NT2/D1 (cell line): ENCODE data around the gene KCNJ4.
A peak's percentile ranks its signal among the peaks of the same experiment; 100 is the strongest.

ENCODE experiments used
- DNase-seq: peaks from one replicate; pipeline ENCODE4 v3.0.0-alpha.2; 2011; ENCODE audit warnings: low read depth, low spot score
- H3K27me3 ChIP-seq: 2 replicates; pipeline ENCODE4 v1.6.0; 2011; ENCODE audit warnings: mild to moderate bottlenecking; ENCODE audit not compliant: insufficient read length, insufficient read depth
- H3K36me3 ChIP-seq: 2 replicates; pipeline ENCODE4 v1.6.1; 2011; ENCODE audit warnings: mild to moderate bottlenecking, low read length, mixed read lengths; ENCODE audit not compliant: insufficient read depth, insufficient read length
- H3K4me1 ChIP-seq: 2 replicates; pipeline ENCODE4 v1.5.1; 2011; ENCODE audit not compliant: insufficient read depth, insufficient read length
- H3K4me3 ChIP-seq: 2 replicates; pipeline ENCODE4 v1.5.1; 2011; ENCODE audit warnings: low read depth; ENCODE audit not compliant: insufficient read length
- H3K9ac ChIP-seq: 2 replicates; pipeline ENCODE4 v1.6.0; 2011; ENCODE audit warnings: low read depth; ENCODE audit not compliant: insufficient read length
- H3K9me3 ChIP-seq: 2 replicates; pipeline ENCODE4 v1.5.1; 2011; ENCODE audit warnings: mild to moderate bottlenecking, low read length; ENCODE audit not compliant: insufficient read depth
- SUZ12 ChIP-seq: IDR thresholded peaks from 2 replicates; pipeline ENCODE4 v1.6.1; 2011; ENCODE audit not compliant: insufficient read length, insufficient read depth; ENCODE audit errors: extremely low read depth
- YY1 ChIP-seq: IDR thresholded peaks from 2 replicates; pipeline ENCODE4 v1.6.1; 2011; ENCODE audit not compliant: insufficient read length, insufficient read depth
- ZNF274 ChIP-seq: IDR thresholded peaks from 2 replicates; pipeline ENCODE4 v1.6.1; 2011; ENCODE audit warnings: mild to moderate bottlenecking, low read depth, low read length

Gene KCNJ4

GRCh38 chr22:38455076-38455529 is at the start of gene KCNJ4:
KCNJ4 (minus strand) TSS chr22:38455199; CDS start chr22:38428132, 27,067 bp downstream.
- no peaks in the 10 kb centered on the region for H3K9me3 ChIP-seq
- DNase-seq: no peak
- peak within 1 kb of the TSS; percentile 50 for H3K9ac ChIP-seq
- peaks cover 20% of the 10 kb centered on the region for H3K4me1 ChIP-seq
- peak within 1 kb of the TSS; percentile 36 for H3K4me3 ChIP-seq
- no peaks in the 10 kb centered on the region for H3K36me3 ChIP-seq
- no peak for TF ChIP-seq ZNF274
- no peak for TF ChIP-seq SUZ12
- TF ChIP-seq YY1: no peak
- peaks cover 70% of the 10 kb centered on the region for H3K27me3 ChIP-seq

GRCh38 chr22:38503021-38503420 is 48.0 kb upstream of the KCNJ4 start:
- Histone ChIP-seq H3K9me3 (no peaks in the 10 kb centered on the region), H3K9ac (no peak overlapping the region), H3K36me3 (peaks cover 70% of the 10 kb centered on the region), H3K27me3 (no peaks in the 10 kb centered on the region), H3K4me3 (no peak overlapping the region), H3K4me1 (no peaks in the 10 kb centered on the region)
- no peak for DNase-seq
- TF ChIP-seq ZNF274 (no peak), SUZ12 (no peak), YY1 (no peak)

- Histone ChIP-seq H3K36me3 (peaks cover 79% of the 10 kb centered on the region), H3K4me1 (no peaks in the 10 kb centered on the region), H3K9me3 (no peaks in the 10 kb centered on the region), H3K9ac (no peak overlapping the region), H3K27me3 (no peaks in the 10 kb centered on the region), H3K4me3 (no peak overlapping the region)
- no peak for DNase-seq
- TF ChIP-seq YY1 (no peak), ZNF274 (no peak), SUZ12 (no peak)
These were observed 47.0 kb upstream of the KCNJ4 start for GRCh38 chr22:38501797-38502672.

- Histone ChIP-seq H3K9ac (no peak overlapping the region), H3K27me3 (no peaks in the 10 kb centered on the region), H3K9me3 (no peaks in the 10 kb centered on the region), H3K4me3 (no peak overlapping the region), H3K36me3 (peaks cover 94% of the 10 kb centered on the region), H3K4me1 (no peaks in the 10 kb centered on the region)
- DNase-seq: no peak
- TF ChIP-seq YY1: no peak
- no peak for TF ChIP-seq ZNF274
- no peak for TF ChIP-seq SUZ12
These were observed 42.9 kb upstream of the KCNJ4 start for GRCh38 chr22:38497869-38498268.

GRCh38 chr22:38494939-38495338 is 39.9 kb upstream of the KCNJ4 start:
- no peaks in the 10 kb centered on the region for H3K27me3 ChIP-seq
- H3K4me1 ChIP-seq: peaks cover 2% of the 10 kb centered on the region
- peaks cover 95% of the 10 kb centered on the region for H3K36me3 ChIP-seq
- H3K9me3 ChIP-seq: no peaks in the 10 kb centered on the region
- no peak for TF ChIP-seq SUZ12
- TF ChIP-seq ZNF274: no peak
- no peak for TF ChIP-seq YY1
- DNase-seq: no peak
- H3K4me3 ChIP-seq: no peak overlapping the region
- no peak overlapping the region for H3K9ac ChIP-seq

GRCh38 chr22:38494498-38494897 is 39.5 kb upstream of the KCNJ4 start:
- no peak overlapping the region for H3K9ac ChIP-seq
- DNase-seq: no peak
- no peaks in the 10 kb centered on the region for H3K9me3 ChIP-seq
- TF ChIP-seq SUZ12 (no peak), ZNF274 (no peak), YY1 (no peak)
- H3K36me3 ChIP-seq: peaks cover 95% of the 10 kb centered on the region
- H3K4me3 ChIP-seq: no peak overlapping the region
- H3K4me1 ChIP-seq: peaks cover 3% of the 10 kb centered on the region
- no peaks in the 10 kb centered on the region for H3K27me3 ChIP-seq

GRCh38 chr22:38491707-38492348 is 36.8 kb upstream of the KCNJ4 start:
- no peak overlapping the region for H3K9ac ChIP-seq
- no peaks in the 10 kb centered on the region for H3K27me3 ChIP-seq
- peaks cover 3% of the 10 kb centered on the region for H3K4me1 ChIP-seq
- H3K9me3 ChIP-seq: no peaks in the 10 kb centered on the region
- peaks cover 95% of the 10 kb centered on the region for H3K36me3 ChIP-seq
- TF ChIP-seq YY1: no peak
- no peak overlapping the region for H3K4me3 ChIP-seq
- no peak for DNase-seq
